GM19395 (cell line): ENCODE results near the gene ADCYAP1.

ENCODE experiments used
- ATAC-seq: cut with Tn5 transposase; IDR thresholded peaks from one replicate; pipeline ENCODE4 v1.9.1; 2021; ENCODE audit warnings: mild to moderate bottlenecking, moderate library complexity; ENCODE audit not compliant: unreplicated experiment

The ADCYAP1 gene

GRCh38 chr18:908758-909724, 4.4 kb downstream of the ADCYAP1 start:
- ATAC-seq, result no peak

- no peak for ATAC-seq
These were observed 5.6 kb downstream of the ADCYAP1 start for GRCh38 chr18:910247-910646.

- no peak for ATAC-seq
These were observed 6.4 kb downstream of the ADCYAP1 start for GRCh38 chr18:911025-911424.

- no peak for ATAC-seq
These were observed 6.8 kb downstream of the ADCYAP1 start for GRCh38 chr18:911486-911885.

- ATAC-seq, result no peak
These were observed 11.9 kb downstream of the ADCYAP1 start for GRCh38 chr18:916562-916961.

- ATAC-seq, result no peak
These were observed 14.4 kb downstream of the ADCYAP1 start for GRCh38 chr18:919078-919477.

- ATAC-seq, result no peak
These were observed 18.6 kb downstream of the ADCYAP1 start for GRCh38 chr18:923144-923866.

- no peak for ATAC-seq
These were observed 20.3 kb downstream of the ADCYAP1 start for GRCh38 chr18:924987-925386.

- no peak for ATAC-seq
These were observed 22.3 kb downstream of the ADCYAP1 start for GRCh38 chr18:926946-927345.

- ATAC-seq, result no peak
These were observed 28.4 kb downstream of the ADCYAP1 start for GRCh38 chr18:933082-933481.

- ATAC-seq, result no peak
These were observed 30.0 kb downstream of the ADCYAP1 start for GRCh38 chr18:934518-935133.

- ATAC-seq, result no peak
These were observed 32.3 kb downstream of the ADCYAP1 start for GRCh38 chr18:936941-937340.

- ATAC-seq, result no peak
These were observed 34.5 kb downstream of the ADCYAP1 start for GRCh38 chr18:939166-939565.

- no peak for ATAC-seq
These were observed 35.3 kb downstream of the ADCYAP1 start for GRCh38 chr18:939958-940357.

- ATAC-seq, result no peak
These were observed 36.7 kb downstream of the ADCYAP1 start for GRCh38 chr18:941331-941730.

GRCh38 chr18:944440-944839, 39.8 kb downstream of the ADCYAP1 start:
- no peak for ATAC-seq

GRCh38 chr18:949724-950631, 45.3 kb downstream of the ADCYAP1 start:
- ATAC-seq, result no peak

GRCh38 chr18:950882-951495, 46.3 kb downstream of the ADCYAP1 start:
- ATAC-seq, result no peak

- ATAC-seq, result no peak
These were observed 50.9 kb downstream of the ADCYAP1 start for GRCh38 chr18:955384-956066.

- ATAC-seq, result no peak
These were observed 53.2 kb downstream of the ADCYAP1 start for GRCh38 chr18:957829-958228.
